Brain microvascular endothelial cell (primary cell): ENCODE measurements around the gene OR1D5.
"Not testable (repeated sequence)": the region's sequence is repeated elsewhere in the genome, so short reads cannot be mapped to it uniquely, and the experiment has no call there.

Source experiments
- DNase-seq: peaks from one replicate; pipeline ENCODE4 v3.0.0-alpha.2; 2020
- H3K27ac ChIP-seq: fragments of 250-450 bp; sonication (Bioruptor Pico); 2 replicates; pipeline ENCODE4 v1.5.1; 2020; ENCODE audit warnings: mild to moderate bottlenecking, moderate library complexity
- H3K27me3 ChIP-seq: fragments of 250-450 bp; sonication (Bioruptor Pico); replicated peaks from 2 replicates; pipeline ENCODE4 v1.5.1; 2020; ENCODE audit warnings: mild to moderate bottlenecking
- H3K36me3 ChIP-seq: fragments of 250-450 bp; sonication (Bioruptor Pico); replicated peaks from 2 replicates; pipeline ENCODE4 v1.5.1; 2020; ENCODE audit warnings: mild to moderate bottlenecking
- H3K4me3 ChIP-seq: 2 replicates; pipeline ENCODE4 v1.5.1; 2011; ENCODE audit warnings: low read depth, mild to moderate bottlenecking, control low read depth, low read length, moderate library complexity
- in situ Hi-C: cut with HindIII; loops from 2 replicates; pipeline ENCODE4 v1.10.0; 2017; ENCODE audit warnings: low sequenced_read_pairs, low pct_ligation_motif_present
- TF ChIP-seq, protein P1 (sequence below): IDR thresholded peaks from 2 replicates; pipeline ENCODE4 v1.5.1; 2011; ENCODE audit warnings: low read depth, mild to moderate bottlenecking, moderate library complexity, low read length, control low read depth, inconsistent platforms; ENCODE audit errors: missing control alignments

The OR1D5 gene

GRCh38 chr17:3063507-3063906 is at the start of gene OR1D5:
OR1D5 (minus strand) TSS chr17:3063607; CDS start chr17:3063607, 0 bp downstream.
- DNase-seq, in situ Hi-C loops, H3K36me3 ChIP-seq, H3K4me3 ChIP-seq, H3K27ac ChIP-seq, H3K27me3 ChIP-seq: not testable (repeated sequence)

DNA sequence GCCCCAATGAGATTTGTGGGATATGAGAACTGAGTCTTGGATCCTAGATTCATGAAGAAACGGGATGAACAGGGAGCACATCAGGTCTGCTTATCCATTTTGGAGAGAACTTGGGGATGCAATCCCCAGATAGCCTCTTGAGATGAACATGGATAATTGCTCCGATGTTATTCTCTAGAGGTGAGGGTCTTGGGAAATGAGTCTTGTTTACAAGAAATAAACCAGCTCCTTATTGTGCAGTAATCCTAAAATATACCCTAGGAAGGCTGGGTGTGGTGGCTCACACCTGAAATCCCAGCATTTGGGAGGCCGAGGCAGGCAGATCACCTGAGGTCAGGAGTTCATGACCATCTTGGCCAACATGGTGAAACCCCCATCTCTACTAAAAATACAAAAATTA is 40.9 kb upstream of the OR1D5 start, which contains the start of gene OR1D2:
TSS of gene OR1D2 (minus strand) at position 101 of the 400 bp plus-strand sequence. CDS start 11,426 bp downstream, outside the sequence.
- no peaks in the 10 kb centered on the region for H3K27me3 ChIP-seq
- TF ChIP-seq, protein P1, sequence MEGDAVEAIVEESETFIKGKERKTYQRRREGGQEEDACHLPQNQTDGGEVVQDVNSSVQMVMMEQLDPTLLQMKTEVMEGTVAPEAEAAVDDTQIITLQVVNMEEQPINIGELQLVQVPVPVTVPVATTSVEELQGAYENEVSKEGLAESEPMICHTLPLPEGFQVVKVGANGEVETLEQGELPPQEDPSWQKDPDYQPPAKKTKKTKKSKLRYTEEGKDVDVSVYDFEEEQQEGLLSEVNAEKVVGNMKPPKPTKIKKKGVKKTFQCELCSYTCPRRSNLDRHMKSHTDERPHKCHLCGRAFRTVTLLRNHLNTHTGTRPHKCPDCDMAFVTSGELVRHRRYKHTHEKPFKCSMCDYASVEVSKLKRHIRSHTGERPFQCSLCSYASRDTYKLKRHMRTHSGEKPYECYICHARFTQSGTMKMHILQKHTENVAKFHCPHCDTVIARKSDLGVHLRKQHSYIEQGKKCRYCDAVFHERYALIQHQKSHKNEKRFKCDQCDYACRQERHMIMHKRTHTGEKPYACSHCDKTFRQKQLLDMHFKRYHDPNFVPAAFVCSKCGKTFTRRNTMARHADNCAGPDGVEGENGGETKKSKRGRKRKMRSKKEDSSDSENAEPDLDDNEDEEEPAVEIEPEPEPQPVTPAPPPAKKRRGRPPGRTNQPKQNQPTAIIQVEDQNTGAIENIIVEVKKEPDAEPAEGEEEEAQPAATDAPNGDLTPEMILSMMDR = no peak
- H3K36me3 ChIP-seq = no peaks in the 10 kb centered on the region
- in situ Hi-C loops = no loop called here
- no peak for DNase-seq
- H3K4me3 ChIP-seq = no peak within 1 kb of the TSS
- H3K27ac ChIP-seq = no peak within 1 kb of the TSS

GRCh38 chr17:3073850-3074249 is 10.4 kb upstream of the OR1D5 start:
- H3K4me3 ChIP-seq, DNase-seq, H3K27me3 ChIP-seq, in situ Hi-C loops, H3K27ac ChIP-seq, H3K36me3 ChIP-seq: not testable (repeated sequence)

DNA sequence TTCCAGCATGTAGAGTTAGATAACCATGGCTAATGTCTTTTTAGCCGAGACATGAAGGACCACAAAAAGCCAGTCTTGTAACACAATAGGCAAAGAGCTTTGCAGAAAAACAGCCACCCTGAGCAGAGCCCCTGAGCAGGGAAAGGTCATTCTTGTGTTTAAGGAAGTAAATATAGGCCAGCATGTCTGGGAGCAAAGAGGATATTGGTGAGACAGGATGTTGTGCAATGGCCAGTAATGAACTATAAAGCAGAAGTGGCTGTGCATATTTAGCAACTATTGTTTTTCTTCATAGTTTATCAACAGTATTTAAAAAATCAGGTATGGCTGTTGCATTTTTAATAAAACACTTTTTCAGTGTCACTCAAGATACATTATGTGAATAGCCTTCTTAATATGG is 1.8 kb upstream of the OR1D5 start:
- DNase-seq, H3K27ac ChIP-seq, in situ Hi-C loops, H3K4me3 ChIP-seq, H3K27me3 ChIP-seq, H3K36me3 ChIP-seq: not testable (repeated sequence)

GRCh38 chr17:3062824-3063377 is 506 bp downstream of the OR1D5 start:
- H3K36me3 ChIP-seq, H3K4me3 ChIP-seq, H3K27ac ChIP-seq, in situ Hi-C loops, DNase-seq, H3K27me3 ChIP-seq: not testable (repeated sequence)

DNA sequence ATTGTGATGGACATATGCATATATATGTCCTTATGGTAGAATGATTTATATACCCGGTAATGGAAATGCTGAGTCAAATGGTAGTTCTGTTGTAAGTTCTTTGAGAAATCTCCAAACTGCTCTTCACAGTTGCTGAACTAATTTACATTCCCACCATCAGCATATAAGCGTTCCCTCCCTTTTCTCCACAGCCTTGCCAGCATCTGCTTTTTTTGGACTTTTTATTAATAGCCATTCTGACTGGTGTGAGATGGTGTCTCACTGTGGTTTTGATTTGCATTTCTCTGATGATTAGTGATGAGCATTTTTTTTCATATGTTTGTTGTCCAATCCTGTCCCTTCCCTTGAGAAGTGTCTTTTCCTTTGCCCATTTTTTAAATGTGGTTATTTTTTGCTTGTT is 8.5 kb downstream of the OR1D5 start:
- in situ Hi-C loops, H3K36me3 ChIP-seq: not testable (repeated sequence)

GRCh38 chr17:3049705-3050295 is 13.6 kb downstream of the OR1D5 start:
- no peak for DNase-seq
- H3K27me3 ChIP-seq = no peaks in the 10 kb centered on the region
- TF ChIP-seq, protein P1 = no peak
- in situ Hi-C loops = no loop called here
- no peak overlapping the region for H3K27ac ChIP-seq
- no peaks in the 10 kb centered on the region for H3K36me3 ChIP-seq
- no peak overlapping the region for H3K4me3 ChIP-seq

More for the DNA sequence above, 8.5 kb downstream of the OR1D5 start:
- H3K4me3 ChIP-seq, H3K27ac ChIP-seq, H3K27me3 ChIP-seq, DNase-seq: not testable (repeated sequence)

DNA sequence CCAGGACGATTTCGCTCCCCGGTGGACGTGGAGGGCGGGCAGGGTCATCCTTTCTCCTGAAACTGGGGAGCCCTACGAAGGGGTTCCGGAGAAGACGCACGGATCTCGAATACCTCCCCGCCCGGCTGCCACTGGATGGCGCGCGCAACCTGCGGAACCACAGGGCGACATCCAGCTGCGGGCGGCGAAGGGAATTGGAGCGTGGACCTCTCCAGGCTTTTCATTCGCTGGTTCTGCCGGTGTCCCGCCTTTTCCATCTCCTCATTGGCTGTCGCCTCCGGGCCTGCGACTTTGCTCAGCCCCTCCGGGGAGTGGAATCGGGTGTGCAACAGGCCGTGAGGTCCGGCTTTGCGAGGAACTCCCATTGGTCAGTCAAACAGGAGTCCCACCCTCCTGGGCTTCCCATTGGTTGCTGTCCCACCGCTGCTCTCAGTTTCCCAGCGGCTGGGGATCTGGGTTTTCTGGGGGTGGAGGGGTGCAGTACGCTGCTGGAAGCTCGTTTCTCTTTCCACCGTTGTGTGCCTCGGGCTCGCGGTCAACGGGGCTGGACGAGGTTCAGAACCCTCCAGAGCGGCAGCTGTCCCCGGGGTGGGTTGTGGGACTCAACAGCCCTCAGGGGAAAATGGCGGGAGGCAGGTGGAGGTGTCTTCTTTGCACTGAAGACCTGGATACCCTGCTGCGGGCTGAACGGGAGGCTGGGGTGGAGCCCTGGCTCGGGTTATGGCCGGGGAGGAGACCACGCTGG is 14.5 kb downstream of the OR1D5 start:
- TF ChIP-seq, protein P1 = peak; percentile 83
- Histone ChIP-seq H3K27ac (peak overlapping the region; percentile 23), H3K4me3 (peak overlapping the region; percentile 80), H3K36me3 (no peaks in the 10 kb centered on the region), H3K27me3 (no peaks in the 10 kb centered on the region)
- in situ Hi-C loops = no loop called here
- peak; percentile 96 for DNase-seq
